ENCODE results near the gene MEI1.
"Not testable (repeated sequence)": the region's sequence is repeated elsewhere in the genome, so short reads cannot be mapped to it uniquely, and the experiment has no call there.

The MEI1 gene

DNA sequence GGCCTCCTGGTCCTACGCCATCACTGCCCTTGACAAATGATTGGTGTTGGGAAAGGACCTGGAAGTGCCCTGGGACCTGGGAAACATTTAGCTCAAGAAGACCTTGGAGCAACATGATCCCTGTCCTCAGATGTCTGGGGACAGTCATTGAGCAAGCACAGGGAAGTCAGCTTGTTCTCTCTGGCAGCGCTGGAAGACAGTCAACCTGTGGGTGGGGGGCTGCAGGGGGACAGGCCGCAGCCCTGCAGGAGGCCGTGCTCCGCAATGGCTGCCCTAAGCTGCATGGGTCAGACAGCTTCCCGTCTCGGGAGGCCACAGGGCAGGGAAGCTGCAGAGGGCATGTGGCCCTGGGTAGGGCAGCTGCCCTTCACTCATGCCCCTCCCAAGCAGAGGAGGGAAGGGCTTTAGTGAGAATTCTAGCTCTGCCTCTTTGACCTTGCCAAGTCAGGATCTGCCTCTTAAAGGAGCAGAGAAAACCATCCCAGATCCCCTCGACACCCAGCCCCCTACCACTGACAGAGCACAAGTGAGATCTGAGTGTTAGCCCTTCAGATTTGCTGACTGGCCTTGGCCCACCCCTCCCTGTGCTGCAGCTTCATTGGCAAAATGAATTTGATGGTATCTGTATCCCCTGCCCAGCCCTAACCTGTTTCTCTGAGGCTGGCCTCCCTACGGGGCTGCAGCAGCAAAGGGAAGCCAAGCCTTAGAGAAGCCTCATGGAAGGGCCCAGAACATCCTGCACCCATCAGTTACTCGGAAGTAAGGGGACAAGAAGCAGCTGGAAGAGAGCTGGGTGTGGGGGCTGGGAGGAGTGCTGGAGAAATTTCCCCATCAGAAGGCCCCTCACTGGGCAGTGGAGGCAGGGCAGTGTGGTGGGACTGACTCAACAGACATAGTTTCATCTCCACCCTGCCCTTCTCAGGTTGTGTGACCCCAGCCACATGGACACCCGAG, 127.4 kb downstream of the MEI1 start:
- DNase-seq: no peak

- DNase-seq: no peak
Measured at GRCh38 chr22:41827671-41828070, 128.4 kb downstream of the MEI1 start.

DNA sequence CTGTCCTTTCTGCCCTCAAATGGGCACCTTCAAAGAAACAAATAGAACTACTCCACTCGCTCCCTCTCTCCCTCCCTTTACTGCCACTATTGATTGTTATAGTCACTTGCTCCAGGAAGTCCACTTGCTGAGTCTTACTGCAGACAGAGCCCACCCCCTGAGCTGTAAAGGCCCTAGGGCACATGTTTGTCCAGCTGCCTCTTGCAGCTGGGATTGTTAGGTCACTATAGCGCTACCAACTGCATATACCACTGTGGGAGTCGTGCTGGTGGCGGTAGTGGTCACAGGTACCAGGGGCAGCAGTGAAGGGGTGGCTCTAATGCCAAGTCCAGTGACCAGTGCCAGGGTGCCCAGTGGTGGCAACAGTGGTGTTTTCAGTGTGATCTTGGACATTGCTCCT, 129.2 kb downstream of the MEI1 start:
- DNase-seq: no peak

- peak in 1 of 2 experiments; percentile 10 for DNase-seq
Measured at GRCh38 chr22:41830174-41830573, 130.9 kb downstream of the MEI1 start.

DNA sequence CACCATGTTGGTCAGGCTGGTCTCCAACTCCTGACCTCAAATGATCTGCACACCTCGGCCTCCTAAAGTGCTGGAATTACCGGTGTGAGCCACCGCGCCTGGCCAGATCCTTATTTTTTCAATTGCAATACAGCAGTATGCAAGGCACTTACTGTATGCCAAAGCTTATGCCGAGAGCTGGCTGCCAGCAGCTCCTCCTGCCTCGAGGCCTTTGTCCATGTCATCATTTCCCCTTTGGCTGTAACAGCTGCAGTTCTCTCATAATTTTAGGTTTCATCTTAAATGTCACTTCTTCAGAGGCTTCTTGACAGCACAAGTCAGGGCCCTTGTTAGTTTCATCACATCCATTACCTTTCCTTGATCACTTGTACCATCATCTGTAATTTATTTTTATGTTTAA, 132.1 kb downstream of the MEI1 start:
- peak; percentile 44 to 46 for DNase-seq

DNA sequence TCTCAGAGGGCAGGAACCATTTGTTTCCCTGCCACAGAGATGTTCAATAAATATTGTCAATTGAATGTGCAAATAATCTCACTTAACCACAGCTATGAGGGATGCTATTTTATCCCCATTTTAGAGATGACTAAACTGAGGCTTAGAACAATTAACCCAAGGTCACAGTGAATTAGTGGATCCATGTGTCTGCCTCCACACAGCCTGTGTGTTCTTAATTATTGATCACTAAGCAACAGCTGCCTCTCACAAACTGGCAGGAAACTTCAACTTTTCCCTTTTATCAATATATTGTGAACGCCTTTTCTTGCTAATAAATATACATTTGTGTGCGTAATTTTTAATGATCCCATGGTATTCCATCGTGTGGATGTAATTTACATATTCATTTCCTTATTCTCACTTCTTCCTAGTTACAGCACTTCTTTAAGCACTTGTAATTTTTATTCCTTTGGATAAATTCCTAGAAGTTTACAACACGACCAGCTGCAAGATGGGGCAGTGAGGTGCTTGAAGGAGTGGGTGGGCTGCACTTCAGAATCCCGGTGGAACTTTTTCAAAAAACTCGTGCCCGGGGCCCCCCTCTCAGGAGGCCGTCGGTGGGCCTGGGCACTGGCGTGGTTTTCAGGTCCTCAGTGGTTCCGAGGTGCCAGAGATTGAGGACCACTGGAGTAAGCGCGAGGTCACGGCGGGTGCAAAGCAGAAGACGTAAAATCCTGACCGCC, 132.7 kb downstream of the MEI1 start:
- DNase-seq: no peak

DNA sequence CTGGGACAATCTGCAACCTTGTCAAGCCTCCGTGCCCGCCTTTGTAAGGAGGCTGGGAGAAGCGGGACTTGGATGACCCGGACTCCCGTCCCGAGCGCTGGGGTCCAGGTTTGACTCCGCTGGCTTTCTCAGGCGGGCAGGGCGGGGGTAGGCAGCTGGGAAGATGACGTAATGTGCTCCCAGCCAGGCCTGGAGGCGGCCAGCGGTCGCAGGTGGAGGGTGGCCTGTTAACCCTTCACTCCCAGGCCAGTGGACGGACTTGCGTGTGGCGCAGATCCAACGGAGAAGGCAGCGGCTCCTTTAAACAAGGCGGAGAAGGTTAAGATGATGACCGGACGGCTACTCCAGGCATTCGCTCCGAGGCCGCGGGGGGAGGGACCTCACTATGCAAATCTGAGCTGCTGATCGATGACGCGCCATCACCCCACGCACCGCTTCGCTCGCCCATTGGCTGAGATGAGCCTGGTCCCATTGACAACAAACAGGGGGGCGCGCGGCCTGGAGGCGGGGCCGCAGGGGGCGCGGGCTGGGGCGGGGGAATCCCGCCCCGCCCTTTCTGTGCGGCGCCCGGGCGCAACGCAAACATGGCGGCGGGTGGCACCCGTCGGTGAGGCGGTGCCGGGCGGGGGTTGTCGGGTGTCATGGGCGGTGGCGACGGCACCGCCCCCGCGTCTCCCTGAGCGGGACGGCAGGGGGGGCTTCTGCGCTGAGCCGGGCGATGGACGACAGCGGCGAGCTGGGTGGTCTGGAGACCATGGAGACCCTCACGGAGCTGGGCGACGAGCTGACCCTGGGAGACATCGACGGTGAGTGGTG, 133.5 kb downstream of the MEI1 start, which contains the start of gene SREBF2:
Gene SREBF2, plus strand, starts transcription at position 553 of the 816 bp plus-strand sequence. Its CDS starts 166 bp downstream, at position 719.
- peak; percentile 99 for DNase-seq

DNA sequence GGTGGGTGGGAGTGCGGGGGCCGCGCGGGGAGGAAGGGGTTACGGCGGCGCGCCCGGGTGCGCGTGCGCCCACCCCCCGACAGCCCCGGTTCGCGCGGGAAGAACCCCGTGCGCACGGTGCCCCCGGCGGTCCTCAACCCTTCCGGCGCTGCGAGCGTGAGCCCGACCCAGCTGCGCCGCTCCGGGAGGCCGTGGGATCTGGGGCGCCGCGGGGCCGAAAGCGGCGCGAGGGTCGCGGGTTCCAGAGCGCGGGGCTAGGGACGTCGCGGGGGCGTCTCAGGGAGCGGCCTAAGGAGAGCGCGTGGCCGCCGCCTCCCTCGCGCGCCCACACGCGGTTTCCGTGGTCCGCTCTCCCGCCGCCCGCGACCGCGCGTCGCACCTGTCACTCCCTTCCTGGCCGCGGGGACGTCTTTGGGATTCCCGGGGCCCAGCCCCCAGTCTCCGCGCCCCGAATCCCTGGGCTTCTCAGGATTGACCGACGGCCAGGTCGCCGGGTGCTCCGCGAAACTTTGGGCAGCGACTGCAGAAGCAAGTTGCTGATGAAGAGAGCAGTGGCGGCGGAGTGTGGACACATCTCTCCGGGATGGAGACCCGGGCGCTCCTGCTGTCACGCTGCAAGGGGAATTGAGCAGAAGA, 134.2 kb downstream of the MEI1 start:
- peak in 1 of 2 experiments; percentile 24 for DNase-seq

- DNase-seq: peak in 1 of 2 experiments; percentile 28
Measured at GRCh38 chr22:41834005-41834944, 135.0 kb downstream of the MEI1 start.

- DNase-seq: not testable (repeated sequence)
Measured at GRCh38 chr22:41835462-41835861, 136.2 kb downstream of the MEI1 start.

DNA sequence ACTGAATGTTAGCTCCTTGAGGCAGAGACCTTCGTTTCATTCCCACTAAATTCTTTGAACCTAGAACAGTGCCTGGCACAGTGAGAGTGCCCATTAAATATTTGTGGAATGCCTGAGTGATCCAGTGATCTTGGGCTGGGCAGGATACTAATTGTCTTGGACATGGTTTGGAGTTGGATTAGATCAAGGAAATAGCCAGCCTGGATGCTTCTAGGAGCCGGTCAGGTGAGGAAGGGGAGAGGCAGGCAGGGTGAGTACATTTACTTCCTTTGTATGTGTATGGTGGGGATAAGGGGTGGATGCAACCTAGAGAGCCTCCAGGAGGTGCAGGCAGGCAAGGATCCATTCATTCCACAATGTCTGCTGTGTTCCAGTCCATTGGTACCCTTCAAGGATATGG, 137.2 kb downstream of the MEI1 start:
- DNase-seq: no peak

DNA sequence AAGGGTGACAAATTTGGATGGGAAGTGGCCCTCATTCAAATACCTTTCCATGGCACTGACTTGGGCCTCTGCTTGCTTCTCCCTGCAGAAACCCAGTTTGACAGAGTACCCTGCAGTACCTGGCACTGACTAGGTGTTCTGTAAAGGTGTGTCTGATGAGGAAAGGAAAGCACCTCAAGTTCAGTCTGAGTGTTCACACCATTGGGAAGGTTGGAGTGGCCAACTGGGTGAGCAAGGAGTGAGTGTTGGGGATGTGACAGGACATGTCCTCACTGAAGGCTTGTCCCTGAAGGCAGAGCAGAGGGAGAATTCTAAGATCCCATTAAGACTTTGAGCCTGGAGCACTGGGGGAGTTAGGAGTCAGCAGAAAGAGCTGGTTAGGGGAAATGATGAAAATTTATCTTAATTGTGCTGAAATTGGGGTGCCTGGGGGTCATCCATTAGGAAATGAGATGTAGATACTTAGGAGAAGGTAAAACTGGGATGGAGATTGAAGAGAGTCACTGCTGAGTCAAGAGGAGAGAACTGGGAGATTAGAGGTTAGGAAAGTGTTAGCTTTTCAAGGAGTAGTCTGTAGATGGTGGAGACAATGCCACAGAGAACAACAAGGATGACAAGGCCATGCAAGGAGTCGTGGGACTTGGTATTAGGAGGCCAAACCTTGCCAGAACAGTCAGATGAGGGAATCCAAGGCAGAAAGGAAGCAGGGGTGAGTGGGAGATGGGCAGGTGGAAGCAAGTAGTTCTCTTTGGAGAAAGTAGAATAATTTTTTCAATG, 139.7 kb downstream of the MEI1 start:
- no peak for DNase-seq

GRCh38 chr22:41840216-41840615, 140.9 kb downstream of the MEI1 start:
- DNase-seq: no peak

- DNase-seq: no peak
Measured at GRCh38 chr22:41841085-41841712, 141.9 kb downstream of the MEI1 start.

GRCh38 chr22:41842996-41843970, 144.0 kb downstream of the MEI1 start:
- no peak for DNase-seq

DNA sequence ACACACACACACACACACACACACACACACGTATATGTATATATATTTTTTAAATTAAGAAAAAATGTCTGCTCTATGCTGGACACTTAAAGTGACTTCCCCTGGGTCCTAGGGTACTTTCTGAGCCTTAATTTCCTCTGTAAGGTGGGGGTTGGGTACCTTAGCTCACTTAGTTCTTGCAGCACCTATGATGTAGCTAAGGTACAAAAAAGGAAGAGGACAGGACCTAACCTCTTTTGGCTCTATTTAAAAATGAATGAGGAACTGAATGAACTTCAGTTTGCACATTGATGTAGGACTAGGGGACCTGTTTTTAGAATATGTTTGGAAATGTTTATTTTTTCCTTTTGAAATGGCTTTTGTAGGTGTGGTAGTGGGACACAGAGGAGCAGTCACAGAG, 144.7 kb downstream of the MEI1 start:
- DNase-seq: peak in 1 of 2 experiments; percentile 17

GRCh38 chr22:41844513-41844912, 145.2 kb downstream of the MEI1 start:
- no peak for DNase-seq
